ENCODE measurements around the gene PPP1R10.

PPP1R10 gene

GRCh38 chr6:30556906-30557682 lies 59.9 kb downstream of the PPP1R10 start, which contains the start of gene PRR3:
PRR3 (plus strand) TSS chr6:30557295; CDS start chr6:30557345, 50 bp downstream.
- peak; percentile 75 to 82 for DNase-seq (ENCODE audit: low read depth in 2 of 2)

DNA sequence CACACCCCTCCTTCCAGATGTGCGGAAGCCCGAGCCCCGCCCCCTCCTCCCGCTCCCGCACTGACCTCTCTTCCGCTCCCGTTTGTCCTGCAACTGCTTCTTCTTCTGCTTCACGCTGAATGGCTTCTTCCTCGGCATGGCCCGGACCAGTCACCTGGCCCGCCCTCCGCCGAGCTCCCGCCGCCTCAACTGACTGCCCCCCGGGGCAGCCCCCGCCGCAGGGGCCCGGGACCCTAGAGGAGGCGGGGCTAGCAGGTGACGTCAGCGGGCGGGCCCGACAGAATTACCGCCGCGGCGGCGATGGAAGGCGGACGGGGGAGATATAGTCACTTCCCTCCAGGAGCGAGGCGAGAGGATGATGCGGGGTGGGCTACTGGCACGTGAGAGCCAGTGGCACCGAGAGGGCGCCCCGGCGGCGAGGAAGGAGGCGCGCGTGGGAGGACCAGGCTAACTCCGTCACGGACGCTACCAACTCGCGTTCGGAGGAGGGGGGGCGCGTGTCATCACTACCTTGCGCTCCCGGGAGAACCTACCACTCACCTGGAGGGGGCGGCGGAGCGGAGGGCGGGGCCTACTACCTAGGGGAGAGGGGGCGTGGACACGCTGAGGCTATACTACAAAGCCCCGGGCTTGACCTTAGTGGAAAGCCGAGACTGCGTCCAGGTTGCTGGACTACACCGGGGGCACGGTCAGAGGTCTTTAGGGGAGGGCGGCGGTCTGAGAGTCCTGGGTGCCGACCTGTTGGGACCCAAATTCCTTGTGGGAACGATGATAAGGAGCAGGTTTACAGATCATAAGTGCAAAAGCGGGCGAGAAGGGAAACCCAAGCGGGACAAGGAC lies 60.8 kb downstream of the PPP1R10 start, which contains the start of gene GNL1:
Gene GNL1, minus strand, starts transcription at position 424 of the 840 bp plus-strand sequence. Its CDS starts 286 bp downstream, at position 138.
- peak; percentile 97 to 99 for DNase-seq (ENCODE audit: low read depth in 2 of 2)

DNA sequence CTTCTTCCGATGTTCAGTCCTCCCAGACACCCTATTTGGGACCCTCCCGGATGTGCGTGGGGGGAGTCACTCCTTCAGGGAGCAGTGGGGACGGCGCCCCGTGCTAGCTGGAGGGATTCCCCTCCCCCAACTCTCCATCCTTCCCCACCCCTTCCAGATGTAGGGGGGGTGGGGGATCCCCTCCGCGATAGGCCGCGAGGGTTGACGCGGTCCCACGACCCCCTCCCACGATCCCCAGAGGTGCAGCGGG lies 61.3 kb downstream of the PPP1R10 start:
- DNase-seq (ENCODE audit: low read depth in 2 of 2): no peak

DNA sequence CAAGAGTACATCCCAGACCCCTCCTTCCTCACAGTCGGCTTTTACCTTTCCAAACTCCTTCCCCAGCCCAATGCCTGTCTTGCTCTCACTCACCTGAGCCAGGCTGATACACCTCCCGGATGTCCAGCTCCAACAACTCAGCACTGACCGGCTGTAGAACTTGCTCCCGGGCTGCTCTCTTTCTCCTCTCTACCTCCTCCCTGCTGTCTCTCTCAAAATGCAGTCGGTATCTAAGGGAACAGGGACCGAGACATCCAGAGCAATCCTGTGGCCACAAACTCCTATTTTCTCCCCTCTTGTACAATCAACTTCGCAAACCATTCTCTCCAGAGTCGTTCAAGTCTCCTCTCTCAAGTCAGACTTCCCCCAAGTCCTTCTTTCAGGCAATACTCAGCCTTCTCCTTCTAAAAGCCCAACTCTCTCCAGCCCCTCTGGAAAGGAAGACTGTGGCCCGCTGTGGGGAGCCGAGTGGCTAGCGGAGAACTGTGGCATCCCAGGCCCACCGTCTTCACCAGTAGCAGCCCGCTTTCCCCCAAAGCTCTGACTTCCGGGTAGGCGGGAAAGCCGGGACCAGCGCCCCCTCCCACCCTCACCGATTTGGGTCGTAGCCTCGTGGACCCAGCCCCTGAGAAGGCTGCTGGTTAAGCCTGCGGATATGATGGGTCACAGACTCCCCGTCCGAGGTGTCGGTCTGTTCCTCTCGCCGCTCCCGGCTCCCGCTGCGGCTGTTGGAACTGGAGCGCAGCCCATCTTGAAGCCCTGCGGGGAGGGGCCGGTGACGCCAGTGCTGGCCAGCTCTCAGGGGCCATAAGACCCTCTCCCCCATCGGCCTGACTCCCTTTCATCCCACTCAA lies 61.9 kb downstream of the PPP1R10 start:
- DNase-seq (ENCODE audit: low read depth in 2 of 2): no peak

- no peak for DNase-seq (ENCODE audit: low read depth in 2 of 2)
Measured at GRCh38 chr6:30554404-30554803, 62.6 kb downstream of the PPP1R10 start.

Data from stimulated activated CD8-positive, alpha-beta memory T cell treated with anti-CD3 and anti-CD28 coated beads, Interleukin-2, amount 100 ng/mL, for 48 hours (primary cell).